Measurements from ENCODE around the gene CDA. TPM values are rescaled to one million over a fixed set of nuclear protein-coding genes. Genes with fewer than 3 reads are reported as not detected.

The CDA gene
- total RNA-seq, 1 donor from 2014 or later, result not detected

- peaks cover 31% of the 10 kb centered on the region for H3K4me1 Mint-ChIP-seq
- H3K36me3 Mint-ChIP-seq (ENCODE audit: low read depth), result peaks cover 22% of the 10 kb centered on the region
- no peak overlapping the region for H3K27ac Mint-ChIP-seq
- H3K27me3 Mint-ChIP-seq, result no peaks in the 10 kb centered on the region
- POLR2A ChIA-PET, result interaction anchor here (0.7 kb wide), 1 partner anchor 1242 kb away, joined by 4 read pairs; no protein-coding TSS in a partner anchor
- no peak overlapping the region for H3K4me3 Mint-ChIP-seq
- ATAC-seq (ENCODE audit: low read depth) (no peak), DNase-seq (no peak)
- no peak for TF ChIP-seq CTCF (IDR thresholded peaks at IDR 0.05)
- no peaks in the 10 kb centered on the region for H3K9me3 Mint-ChIP-seq
- intact Hi-C loops (cut with micrococcal nuclease), result no loop called here
- CTCF ChIA-PET, result interaction anchor here (1.0 kb wide), 1 partner anchor 33 kb away, joined by 3 read pairs; no protein-coding TSS in a partner anchor
Measured at GRCh38 chr1:20663969-20664715, 75.2 kb downstream of the CDA start.

DNA sequence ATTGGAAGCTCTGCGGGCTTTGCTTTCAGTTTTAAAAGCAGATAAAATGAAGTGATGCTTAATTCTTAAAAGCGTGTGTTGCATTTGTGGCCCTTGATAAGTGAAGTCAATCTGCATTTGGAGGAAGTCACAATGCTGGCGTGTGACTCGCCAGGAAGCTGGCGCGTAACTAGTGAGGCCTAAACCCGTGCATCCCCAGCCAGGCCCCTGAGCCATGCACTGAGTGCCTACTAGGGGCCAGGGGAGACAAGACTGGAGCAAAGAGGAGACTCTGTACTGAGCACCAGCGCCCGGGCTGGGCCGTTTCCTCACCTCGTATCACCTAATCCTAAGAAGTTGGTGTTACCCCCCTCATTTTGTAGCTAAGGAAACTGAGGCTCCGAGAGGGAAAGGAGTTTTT is 76.8 kb downstream of the CDA start:
- intact Hi-C loops (cut with micrococcal nuclease), result no loop called here
- no peaks in the 10 kb centered on the region for H3K9me3 Mint-ChIP-seq
- no peaks in the 10 kb centered on the region for H3K27me3 Mint-ChIP-seq
- H3K36me3 Mint-ChIP-seq (ENCODE audit: low read depth), result peaks cover 7% of the 10 kb centered on the region
- ChIA-PET POLR2A (no interaction called here), CTCF (interaction anchor here (0.5 kb wide), 1 partner anchor 27 kb away, joined by 3 read pairs; no protein-coding TSS in a partner anchor)
- peaks cover 15% of the 10 kb centered on the region for H3K4me1 Mint-ChIP-seq
- ATAC-seq (ENCODE audit: low read depth) (no peak), DNase-seq (no peak)
- H3K27ac Mint-ChIP-seq, result no peak overlapping the region
- no peak for TF ChIP-seq CTCF (IDR thresholded peaks at IDR 0.05)
- H3K4me3 Mint-ChIP-seq, result no peak overlapping the region

- Mint-ChIP-seq H3K4me3 (no peak overlapping the region), H3K9me3 (no peaks in the 10 kb centered on the region), H3K4me1 (peaks cover 13% of the 10 kb centered on the region), H3K36me3 (ENCODE audit: low read depth) (peaks cover 5% of the 10 kb centered on the region), H3K27ac (no peak overlapping the region), H3K27me3 (no peaks in the 10 kb centered on the region)
- ATAC-seq (ENCODE audit: low read depth) (no peak), DNase-seq (no peak)
- TF ChIP-seq CTCF (IDR thresholded peaks at IDR 0.05), result no peak
- intact Hi-C loops (cut with micrococcal nuclease), result no loop called here
- POLR2A ChIA-PET, result no interaction called here
- CTCF ChIA-PET, result interaction anchor here (0.5 to 1.1 kb wide), 2 partner anchors 26 to 33 kb away, joined by 3 read pairs; partner anchors contain the start of gene PINK1
Measured at GRCh38 chr1:20666146-20666545, 77.2 kb downstream of the CDA start.

- Mint-ChIP-seq H3K27me3 (no peaks in the 10 kb centered on the region), H3K36me3 (ENCODE audit: low read depth) (no peaks in the 10 kb centered on the region), H3K27ac (no peak overlapping the region), H3K4me1 (peaks cover 10% of the 10 kb centered on the region), H3K9me3 (no peaks in the 10 kb centered on the region), H3K4me3 (no peak overlapping the region)
- TF ChIP-seq CTCF (IDR thresholded peaks at IDR 0.05), result no peak
- intact Hi-C loops (cut with micrococcal nuclease), result no loop called here
- DNase-seq (no peak), ATAC-seq (ENCODE audit: low read depth) (no peak)
- POLR2A ChIA-PET, result no interaction called here
- CTCF ChIA-PET, result interaction anchor here (1.1 kb wide), 1 partner anchor 34 kb away, joined by 3 read pairs; the partner anchor contains the start of gene PINK1
Measured at GRCh38 chr1:20666804-20667203, 77.9 kb downstream of the CDA start.

Other genes starting within 250 kb of the CDA start
- 0.18 and 0.71 TPM in 2 replicates for gene CAMK2N1, start 102.9 kb upstream of the CDA start, total RNA-seq
- 21.7 TPM in 2 replicates for gene MUL1, start 80.9 kb upstream of the CDA start, total RNA-seq
- gene FAM43B, start 36.5 kb upstream of the CDA start, total RNA-seq, result not detected in 2 replicates
- gene PINK1, start 44.4 kb downstream of the CDA start, total RNA-seq, result 3.4 and 4.2 TPM in 2 replicates
- gene DDOST, start 72.3 kb downstream of the CDA start, total RNA-seq, result 132 TPM in 2 replicates
- gene KIF17, start 128.9 kb downstream of the CDA start, total RNA-seq, result not detected in 2 replicates
- 0.69 and 0.89 TPM in 2 replicates for gene SH2D5, start 143.6 kb downstream of the CDA start, total RNA-seq
- 179 and 183 TPM in 2 replicates for gene HP1BP3, start 198.2 kb downstream of the CDA start, total RNA-seq

Data from activated B cell treated with CpG ODN at 0.5 μM for 24 hours (primary cell).